GM23338 (cell line): ENCODE results near the gene ALX3. TPM values are rescaled to one million over a fixed set of nuclear protein-coding genes. Genes with fewer than 3 reads are reported as not detected.

Experiments used
- ATAC-seq: fragments of 200-7000 bp; cut with Tn5 transposase; 3 replicates; pipeline ENCODE4 v1.9.1; 2020
- DNase-seq: peaks from one replicate; pipeline ENCODE4 v3.0.0-alpha.2; 2015; ENCODE audit warnings: low spot score
- H2AFZ ChIP-seq: fragments of 200-600 bp; sonication (generic); 2 replicates; pipeline ENCODE4 v1.8.0; 2016; ENCODE audit warnings: antibody characterized with exemption, mild to moderate bottlenecking, moderate library complexity
- H3F3A ChIP-seq: fragments of 200-600 bp; sonication (generic); replicated peaks from 2 replicates; pipeline ENCODE4 v1.8.0; 2017; ENCODE audit warnings: antibody characterized with exemption, mixed run types, low read depth
- H3K27ac ChIP-seq: fragments of 200-600 bp; sonication (generic); 2 replicates; pipeline ENCODE4 v1.6.1; 2016; ENCODE audit warnings: low read depth
- H3K27me3 ChIP-seq: fragments of 200-600 bp; sonication (generic); 2 replicates; pipeline ENCODE4 v1.8.0; 2016; ENCODE audit warnings: mild to moderate bottlenecking, mixed run types, moderate library complexity; ENCODE audit not compliant: insufficient read depth
- H3K36me3 ChIP-seq: fragments of 200-600 bp; sonication (generic); 2 replicates; pipeline ENCODE4 v1.8.0; 2016; ENCODE audit warnings: mild to moderate bottlenecking; ENCODE audit not compliant: insufficient read depth
- H3K4me1 ChIP-seq: fragments of 200-600 bp; sonication (generic); 2 replicates; pipeline ENCODE4 v1.8.0; 2016; ENCODE audit warnings: mild to moderate bottlenecking, moderate library complexity; ENCODE audit not compliant: insufficient read depth
- H3K4me2 ChIP-seq: fragments of 200-600 bp; sonication (generic); 2 replicates; pipeline ENCODE4 v1.7.1; 2017; ENCODE audit warnings: mixed run types
- H3K4me3 ChIP-seq: fragments of 200-600 bp; sonication (generic); 2 replicates; pipeline ENCODE4 v1.6.1; 2016; ENCODE audit warnings: mixed run types
- H3K79me2 ChIP-seq: fragments of 200-600 bp; sonication (generic); replicated peaks from 2 replicates; pipeline ENCODE4 v1.8.0; 2017; ENCODE audit warnings: mild to moderate bottlenecking; ENCODE audit not compliant: insufficient read depth
- H3K9me2 ChIP-seq: fragments of 200-600 bp; sonication (generic); 2 replicates; pipeline ENCODE4 v1.8.0; 2017; ENCODE audit not compliant: insufficient read depth
- H4K20me1 ChIP-seq: fragments of 200-600 bp; sonication (generic); replicated peaks from 2 replicates; pipeline ENCODE4 v1.8.0; 2017; ENCODE audit warnings: mild to moderate bottlenecking; ENCODE audit not compliant: insufficient read depth
- H3K27ac Mint-ChIP-seq: 2 replicates; pipeline ENCODE4 v1.8.0; 2020; ENCODE audit warnings: inconsistent platforms, mild to moderate bottlenecking, moderate library complexity, mixed read lengths
- H3K27me3 Mint-ChIP-seq: 3 replicates; pipeline ENCODE4 v1.8.0; 2022; ENCODE audit warnings: low read depth, mild to moderate bottlenecking, moderate library complexity, mixed read lengths, inconsistent platforms; ENCODE audit not compliant: insufficient read depth, poor library complexity
- H3K36me3 Mint-ChIP-seq: 3 replicates; pipeline ENCODE4 v1.8.0; 2021; ENCODE audit warnings: low read depth, mild to moderate bottlenecking, inconsistent platforms, moderate library complexity, mixed read lengths
- H3K4me1 Mint-ChIP-seq: 3 replicates; pipeline ENCODE4 v1.8.0; 2020; ENCODE audit warnings: mild to moderate bottlenecking, inconsistent platforms, mixed read lengths
- H3K4me3 Mint-ChIP-seq: 3 replicates; pipeline ENCODE4 v1.8.0; 2021; ENCODE audit warnings: moderate library complexity, mild to moderate bottlenecking, inconsistent platforms, mixed read lengths
- H3K9me3 Mint-ChIP-seq: 3 replicates; pipeline ENCODE4 v1.8.0; 2020; ENCODE audit warnings: moderate library complexity, mild to moderate bottlenecking, inconsistent platforms, mixed read lengths
- ETS1 ChIP-seq: IDR thresholded peaks from 2 replicates; pipeline ENCODE4 v1.6.1; 2016; ENCODE audit warnings: antibody characterized with exemption
- EZH2 ChIP-seq: fragments of 200-600 bp; sonication (generic); IDR thresholded peaks from one replicate; pipeline ENCODE4 v1.8.0; 2017; ENCODE audit warnings: antibody characterized with exemption, mild to moderate bottlenecking, low read depth; ENCODE audit not compliant: unreplicated experiment
- EZH2phosphoT487 ChIP-seq: fragments of 200-600 bp; sonication (generic); IDR thresholded peaks from one replicate; pipeline ENCODE4 v1.8.1; 2018; ENCODE audit warnings: antibody characterized with exemption; ENCODE audit not compliant: unreplicated experiment
- JUNB ChIP-seq: IDR thresholded peaks from one replicate; pipeline ENCODE4 v1.6.1; 2016; ENCODE audit warnings: antibody characterized with exemption; ENCODE audit not compliant: unreplicated experiment
- NANOG ChIP-seq: IDR thresholded peaks from 2 replicates; pipeline ENCODE4 v1.6.1; 2016; ENCODE audit warnings: antibody characterized with exemption, borderline replicate concordance
- POLR2AphosphoS5 ChIP-seq: IDR thresholded peaks from 2 replicates; pipeline ENCODE4 v1.6.1; 2016; ENCODE audit warnings: antibody characterized with exemption, low read depth
- REST ChIP-seq: IDR thresholded peaks from one replicate; pipeline ENCODE4 v1.6.1; 2018; ENCODE audit warnings: antibody characterized with exemption; ENCODE audit not compliant: unreplicated experiment
- STAT1 ChIP-seq: IDR thresholded peaks from one replicate; pipeline ENCODE4 v1.6.1; 2016; ENCODE audit warnings: antibody characterized with exemption; ENCODE audit not compliant: unreplicated experiment
- ZNF331 ChIP-seq: fragments of 250-450 bp; sonication (Bioruptor Pico); IDR thresholded peaks from 2 replicates; pipeline ENCODE4 v1.5.0; 2020; ENCODE audit warnings: low read depth, mild to moderate bottlenecking, moderate library complexity
- polyA plus RNA-seq: library from polyadenylated mRNA; unstranded; fragments of >200 nt; fragmentation: Nextera tagmentation; extraction: Ambion mirVana; gene quantifications from 2 replicates; pipeline ENCODE4 v1.2.1, GENCODE V29; 2016
- total RNA-seq: library from RNA; depleted of rRNA; stranded (reverse); fragments of >200 nt; shearing (Covaris generic); gene quantifications from 2 replicates; pipeline ENCODE4 v1.2.3, GENCODE V29; 2014

Gene ALX3
- total and polyA plus RNA-seq, 2 experiments from 2014 or later, result not detected

GRCh38 chr1:110038271-110038670 lies 32.2 kb downstream of the ALX3 start:
- H3K79me2 ChIP-seq, result peaks cover 28% of the 10 kb centered on the region
- no peak overlapping the region for H2AFZ ChIP-seq
- no peak overlapping the region for H3K27ac ChIP-seq
- no peak overlapping the region for H3K4me3 Mint-ChIP-seq
- no peaks in the 10 kb centered on the region for H3K9me3 Mint-ChIP-seq
- H3K27me3 Mint-ChIP-seq, result peaks cover 4% of the 10 kb centered on the region
- H3K27ac Mint-ChIP-seq, result no peak overlapping the region
- H3K36me3 ChIP-seq, result peaks cover 22% of the 10 kb centered on the region
- peaks cover 15% of the 10 kb centered on the region for H4K20me1 ChIP-seq
- no peak for TF ChIP-seq ZNF331 (CRISPR knock-in tag)
- no peak for TF ChIP-seq EZH2
- no peak for TF ChIP-seq NANOG
- no peak for TF ChIP-seq REST
- TF ChIP-seq JUNB, result no peak
- no peak for TF ChIP-seq STAT1
- no peak for TF ChIP-seq ETS1
- DNase-seq, result no peak
- no peaks in the 10 kb centered on the region; the same call in 1 of the 2 replicates for H3F3A ChIP-seq
- H3K36me3 Mint-ChIP-seq, result peaks cover 59% of the 10 kb centered on the region
- no peaks in the 10 kb centered on the region for H3K27me3 ChIP-seq
- H3K4me1 Mint-ChIP-seq, result peaks cover 16% of the 10 kb centered on the region
- H3K4me3 ChIP-seq, result no peak overlapping the region
- H3K9me2 ChIP-seq, result no peaks in the 10 kb centered on the region
- H3K4me1 ChIP-seq, result peaks cover 14% of the 10 kb centered on the region
- no peak overlapping the region for H3K4me2 ChIP-seq
- no peak for ATAC-seq

GRCh38 chr1:110035236-110035752 lies 35.2 kb downstream of the ALX3 start:
- Mint-ChIP-seq H3K27ac (peak overlapping the region; percentile 88), H3K36me3 (peaks cover 29% of the 10 kb centered on the region), H3K27me3 (peaks cover 4% of the 10 kb centered on the region), H3K4me3 (peak overlapping the region; percentile 96), H3K9me3 (no peaks in the 10 kb centered on the region), H3K4me1 (peaks cover 26% of the 10 kb centered on the region)
- Histone ChIP-seq H3F3A (no peaks in the 10 kb centered on the region; the same call in 1 of the 2 replicates), H3K79me2 (peaks cover 28% of the 10 kb centered on the region), H4K20me1 (peaks cover 15% of the 10 kb centered on the region), H3K9me2 (no peaks in the 10 kb centered on the region), H3K27ac (no peak overlapping the region), H3K4me2 (peak overlapping the region; percentile 93), H2AFZ (peak overlapping the region; percentile 57), H3K27me3 (no peaks in the 10 kb centered on the region), H3K4me3 (peak overlapping the region; percentile 76), H3K36me3 (peaks cover 13% of the 10 kb centered on the region), H3K4me1 (peaks cover 25% of the 10 kb centered on the region)
- ATAC-seq, result peak; percentile 70
- TF ChIP-seq REST (no peak), POLR2AphosphoS5 (0 out of 2 replicates have a peak, but pooled peaks have one; percentile 19), EZH2phosphoT487 (no peak)
- DNase-seq, result peak; percentile 72
